ENCODE measurements around the gene LZTS3.
"Not testable (repeated sequence)": the region's sequence is repeated elsewhere in the genome, so short reads cannot be mapped to it uniquely, and the experiment has no call there.

Gene LZTS3

GRCh38 chr20:3167738-3168078, 5.6 kb downstream of the LZTS3 start:
- no peak for DNase-seq (ENCODE audit: low read depth in 2 of 2)

DNA sequence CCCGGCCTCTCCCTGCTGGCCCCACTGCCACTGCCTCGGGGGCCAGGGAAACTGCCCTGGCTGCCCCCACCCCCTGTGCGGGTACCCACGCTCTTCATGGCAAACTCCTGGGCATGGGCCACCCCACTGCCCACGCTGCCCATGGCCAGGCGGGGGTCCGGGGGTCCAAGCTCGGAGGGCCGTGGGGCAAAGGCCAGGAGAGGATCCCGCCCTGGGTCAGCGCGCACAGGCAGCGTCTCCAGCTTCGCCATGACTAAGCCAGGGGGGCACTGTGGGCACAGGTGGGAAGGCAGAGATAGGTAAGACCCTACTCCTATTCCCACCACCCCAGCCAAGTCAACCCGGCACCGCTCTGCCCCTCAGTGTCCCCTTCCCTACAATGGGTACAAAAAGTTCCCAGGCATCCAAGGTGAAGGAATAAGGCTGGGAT, 6.4 kb downstream of the LZTS3 start:
- no peak for DNase-seq (ENCODE audit: low read depth in 2 of 2)

GRCh38 chr20:3166338-3166912, 6.9 kb downstream of the LZTS3 start:
- no peak for DNase-seq (ENCODE audit: low read depth in 2 of 2)

GRCh38 chr20:3165473-3166337, 7.6 kb downstream of the LZTS3 start:
- no peak for DNase-seq (ENCODE audit: low read depth in 2 of 2)

GRCh38 chr20:3164763-3165410, 8.5 kb downstream of the LZTS3 start:
- DNase-seq (ENCODE audit: low read depth in 2 of 2) = no peak

DNA sequence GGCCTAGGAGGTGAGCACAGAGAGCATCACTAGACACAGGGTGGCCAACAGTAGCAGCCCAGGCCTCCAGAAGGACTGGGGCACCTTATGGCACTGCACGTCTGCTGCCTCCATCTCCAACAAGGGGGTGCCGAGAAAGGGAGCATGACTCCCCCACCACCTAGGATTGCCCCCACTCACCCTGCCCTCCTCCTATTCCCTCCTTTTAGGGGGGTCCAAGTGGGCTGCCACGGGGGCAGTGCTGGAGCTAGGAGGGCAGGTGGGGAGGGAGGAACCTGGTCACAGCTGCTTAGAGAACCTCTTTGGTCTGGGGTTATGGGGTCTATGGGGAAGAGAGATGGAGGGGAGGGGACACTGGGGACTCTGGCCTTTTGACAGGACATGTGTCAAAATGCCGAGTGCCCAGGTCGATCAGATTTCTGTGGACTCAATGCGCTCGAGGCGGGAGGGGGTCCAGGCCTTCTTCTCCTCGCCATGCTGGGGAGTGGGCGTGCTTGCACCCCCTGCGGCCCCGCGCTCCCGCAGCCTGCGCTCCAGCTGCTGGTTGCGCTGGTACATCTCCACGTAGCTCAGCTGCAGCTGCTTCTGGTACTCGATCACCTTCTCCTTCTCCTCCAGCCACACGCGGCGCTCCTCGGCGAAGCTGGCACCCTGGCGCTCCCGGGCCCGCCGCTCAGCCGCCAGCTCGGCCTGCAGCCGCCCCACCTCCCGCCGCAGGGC, 9.1 kb downstream of the LZTS3 start:
- DNase-seq (ENCODE audit: low read depth in 2 of 2) = no peak

DNA sequence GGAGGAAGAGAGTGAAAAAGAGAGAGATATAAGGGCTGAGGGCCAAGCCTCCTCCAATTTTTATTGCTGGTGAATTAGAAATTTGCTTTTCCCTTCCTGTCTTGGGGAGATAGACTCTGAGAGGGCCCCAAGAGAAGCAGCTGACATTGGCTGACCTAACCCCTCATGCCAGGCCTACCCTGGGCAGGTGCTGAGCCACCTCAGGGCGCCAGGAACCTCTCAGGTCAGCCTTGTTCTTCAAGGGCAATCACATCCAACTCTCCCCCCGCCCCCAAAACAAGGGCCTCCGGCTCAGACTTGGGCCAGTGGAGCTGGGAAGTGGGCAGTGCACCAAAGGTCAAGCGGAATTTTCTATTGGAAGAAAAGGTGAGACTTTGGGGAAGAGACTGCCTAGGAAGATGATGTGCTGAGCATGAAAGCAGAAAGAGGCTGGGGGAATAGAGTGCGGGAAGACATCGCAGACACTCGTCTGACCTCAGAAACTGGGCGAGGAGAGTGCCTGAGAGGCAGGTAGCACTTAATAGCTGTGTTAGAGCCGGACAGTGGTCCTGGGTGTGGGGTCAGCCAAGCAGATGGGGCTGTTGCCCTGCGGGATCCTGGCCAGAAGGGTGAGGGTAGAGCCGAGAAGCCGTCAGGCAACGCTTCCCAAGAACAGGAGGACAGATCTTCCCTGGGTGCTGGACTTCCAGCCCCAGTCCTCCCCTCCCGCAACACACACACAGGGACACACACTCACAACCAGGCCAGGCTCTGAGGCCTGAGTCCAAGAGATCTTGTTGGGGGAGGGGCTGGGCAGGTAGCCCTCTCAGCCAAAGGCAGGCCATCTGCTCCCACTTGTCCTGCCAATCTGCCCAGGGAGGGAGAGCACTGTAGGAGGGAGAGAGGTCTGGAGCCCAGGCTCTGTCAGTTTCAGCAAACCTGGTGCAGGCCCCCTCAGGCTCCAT, 10.0 kb downstream of the LZTS3 start:
- DNase-seq (ENCODE audit: low read depth in 2 of 2) = no peak

- DNase-seq (ENCODE audit: low read depth in 2 of 2) = no peak
Observed at GRCh38 chr20:3162080-3162611, 11.2 kb downstream of the LZTS3 start.

GRCh38 chr20:3161316-3162079, 11.9 kb downstream of the LZTS3 start:
- no peak for DNase-seq (ENCODE audit: low read depth in 2 of 2)

GRCh38 chr20:3160418-3160817, 12.9 kb downstream of the LZTS3 start:
- DNase-seq (ENCODE audit: low read depth in 2 of 2) = no peak

DNA sequence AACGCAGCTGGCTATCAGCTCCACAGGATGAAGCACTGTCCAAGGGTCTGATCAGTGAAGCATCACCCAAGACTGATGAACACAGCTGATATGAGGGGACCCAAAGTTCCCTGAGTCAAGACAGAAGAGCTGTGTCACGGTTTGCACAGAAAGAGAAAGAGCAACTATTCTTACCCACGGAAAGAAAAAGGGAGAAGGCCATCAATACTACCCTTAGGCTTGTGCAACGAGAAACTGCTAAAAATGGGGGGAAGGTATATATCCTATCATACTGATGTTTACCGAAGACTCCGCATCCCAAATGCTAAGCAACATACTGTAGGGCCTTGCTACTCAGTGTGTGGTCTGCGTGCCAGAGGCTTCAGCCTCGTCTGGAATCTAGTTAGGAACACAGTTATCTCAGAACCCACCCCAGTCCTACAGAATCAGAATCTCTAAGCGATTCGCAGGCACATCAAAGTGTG, 14.3 kb downstream of the LZTS3 start:
- no peak for DNase-seq (ENCODE audit: low read depth in 2 of 2)

DNA sequence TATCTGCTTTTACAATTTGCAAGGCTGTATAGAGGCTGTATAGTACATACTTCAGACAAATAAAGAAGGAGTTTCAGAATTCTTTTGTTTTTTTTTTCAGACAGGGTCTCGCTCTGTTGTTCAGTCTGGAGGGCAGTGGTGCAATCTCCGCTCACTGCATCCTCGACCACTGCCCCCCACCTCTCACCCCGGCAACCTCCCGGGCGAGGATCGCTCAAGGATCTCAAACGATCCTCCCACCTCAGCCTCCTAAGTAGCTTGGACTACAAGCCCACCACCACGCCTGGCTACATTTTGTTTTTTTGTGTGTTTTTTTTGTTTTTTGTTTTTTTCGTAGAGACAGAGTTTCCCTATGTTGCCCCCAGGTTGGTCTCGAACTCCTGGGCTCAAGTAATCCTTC, 15.5 kb downstream of the LZTS3 start:
- no peak for DNase-seq (ENCODE audit: low read depth in 2 of 2)

DNA sequence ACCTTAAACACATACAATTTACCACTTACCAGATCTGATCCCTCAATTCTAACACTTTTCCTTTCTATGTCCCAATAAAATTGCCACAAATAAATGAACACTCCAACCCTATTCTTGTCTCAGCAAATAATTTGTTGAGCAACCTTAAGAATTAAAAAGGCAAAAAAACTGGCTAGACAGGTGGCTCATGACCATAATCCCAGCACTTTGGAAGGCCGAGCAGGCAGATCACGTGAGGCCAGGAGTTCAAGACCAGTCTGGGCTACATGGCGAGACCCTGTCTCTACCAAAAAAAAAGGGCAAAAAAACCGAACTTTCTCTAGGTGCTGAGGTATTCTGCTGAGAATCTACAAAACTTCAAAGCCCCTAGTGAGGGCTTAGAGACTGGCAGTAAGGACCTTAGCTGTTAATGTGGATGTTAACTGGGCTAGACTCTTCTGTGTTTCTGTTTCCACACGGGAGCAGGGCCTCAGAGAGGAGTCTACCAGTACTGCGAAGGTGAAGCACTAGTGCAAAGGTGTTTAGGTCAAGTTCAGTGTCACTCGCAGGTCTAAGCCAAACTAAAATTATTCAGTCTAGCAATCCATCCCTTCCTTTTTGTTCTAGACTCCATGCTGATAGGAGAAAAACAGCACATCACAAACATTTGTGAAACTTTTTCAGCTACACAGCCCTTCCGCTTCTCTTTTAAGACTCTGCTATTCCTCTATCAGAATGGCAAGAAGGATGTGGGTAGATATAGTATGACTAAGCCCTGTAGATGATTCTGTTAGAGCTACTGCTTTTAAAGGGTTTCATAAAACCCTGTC, 16.3 kb downstream of the LZTS3 start:
- DNase-seq (ENCODE audit: low read depth in 2 of 2) = no peak

DNA sequence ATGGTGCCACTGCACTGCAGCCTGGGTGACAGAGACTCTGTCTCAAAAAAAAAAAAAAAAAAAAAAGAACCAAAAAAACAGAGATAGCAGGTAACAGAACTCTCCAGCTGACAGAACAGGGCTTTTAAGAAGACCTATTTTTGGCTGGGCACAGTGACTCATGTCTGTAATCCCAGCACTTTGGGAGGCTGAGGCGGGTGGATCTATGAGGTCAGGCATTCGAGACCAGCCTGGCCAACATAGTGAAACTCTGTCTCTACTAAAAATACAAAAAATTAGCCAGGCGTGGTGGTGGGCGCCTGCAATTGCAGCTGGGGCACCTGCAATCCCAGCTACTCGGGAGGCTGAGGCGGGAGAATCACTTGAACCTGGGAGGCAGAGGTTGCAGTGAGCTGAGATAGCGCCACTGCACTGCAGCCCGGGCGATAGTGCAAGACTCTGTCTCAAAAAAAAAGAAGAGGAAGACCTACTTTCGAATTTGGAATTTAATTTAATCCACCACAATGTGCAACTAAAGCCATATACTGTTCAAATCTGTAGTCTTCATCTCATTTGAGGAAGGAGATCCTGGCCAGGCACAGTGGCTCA, 21.2 kb downstream of the LZTS3 start:
- not testable (repeated sequence) for DNase-seq (ENCODE audit: low read depth in 2 of 2)

- no peak for DNase-seq (ENCODE audit: low read depth in 2 of 2)
Observed at GRCh38 chr20:3150908-3151307, 22.4 kb downstream of the LZTS3 start.

DNA sequence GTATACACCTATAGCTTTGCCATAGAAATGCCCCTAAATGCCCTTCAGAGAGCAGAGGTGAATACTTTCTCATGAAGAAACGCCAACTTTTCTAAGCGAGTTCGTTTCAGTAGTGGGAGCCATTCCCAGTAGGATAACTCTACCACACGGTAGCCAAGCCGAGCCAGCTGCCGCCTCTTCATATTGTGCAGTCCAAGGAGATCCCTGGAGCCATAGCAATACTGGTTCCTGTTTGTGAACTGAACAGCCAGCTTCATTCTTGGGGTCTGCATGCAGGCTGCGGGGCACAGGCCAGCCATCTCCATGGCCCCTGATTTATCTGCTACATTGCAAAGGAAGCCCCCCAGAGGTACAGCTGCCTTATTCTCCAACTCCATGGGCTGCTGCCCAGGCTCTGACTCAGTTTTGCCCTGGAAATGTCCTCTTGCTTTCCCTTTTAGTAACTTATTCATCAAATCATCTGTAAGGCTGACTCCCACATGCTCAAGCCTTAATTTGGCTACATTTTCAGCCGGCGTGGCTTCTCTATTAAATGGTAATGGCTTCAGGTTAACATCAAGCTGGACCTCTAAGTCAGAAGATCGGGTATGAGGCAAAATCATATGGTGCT, 26.5 kb downstream of the LZTS3 start:
- DNase-seq (ENCODE audit: low read depth in 2 of 2) = no peak

DNA sequence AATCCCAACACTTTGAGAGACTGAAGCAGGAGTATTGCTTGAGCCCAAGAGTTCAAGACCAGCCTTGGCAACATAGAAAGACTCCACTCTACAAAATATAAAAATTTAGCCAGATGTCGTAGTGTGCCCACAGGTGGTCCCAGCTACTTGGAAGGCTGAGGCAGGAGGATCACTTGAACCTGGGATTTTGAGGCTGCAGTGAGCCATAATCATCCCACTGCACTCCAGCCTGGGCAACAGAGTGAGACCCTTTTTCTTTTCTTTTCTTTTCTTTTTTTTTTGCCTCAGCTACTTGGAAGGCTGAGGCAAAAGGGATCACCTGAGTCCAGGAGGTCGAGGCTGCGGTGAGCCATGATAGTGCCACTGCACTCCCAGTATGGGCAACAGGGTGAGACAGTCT, 31.6 kb downstream of the LZTS3 start:
- no peak for DNase-seq (ENCODE audit: low read depth in 2 of 2)

DNA sequence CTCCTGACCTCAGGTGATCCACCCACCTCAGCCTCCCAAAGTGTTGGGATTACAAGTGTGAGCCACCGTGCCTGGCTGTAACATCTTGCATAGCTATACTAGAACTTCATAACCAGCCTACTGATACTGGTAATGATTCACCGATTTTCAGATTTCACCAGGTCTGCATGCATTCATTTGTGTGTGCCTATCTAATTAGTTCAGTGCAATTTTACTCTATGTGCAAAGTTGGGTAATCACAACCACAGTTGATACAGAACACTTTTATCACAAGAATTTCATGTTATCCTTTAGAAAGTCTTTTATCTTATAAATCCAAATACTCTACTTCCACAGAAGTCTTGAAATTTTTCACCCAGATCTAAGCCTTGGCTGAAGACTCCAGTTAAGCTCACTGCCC, 35.9 kb downstream of the LZTS3 start:
- DNase-seq (ENCODE audit: low read depth in 2 of 2) = no peak

All from stimulated activated CD8-positive, alpha-beta memory T cell treated with anti-CD3 and anti-CD28 coated beads, Interleukin-15, amount 100 ng/mL, for 4 hours (primary cell).